GM12872 (cell line): ENCODE results near the gene ZPBP2.

Experiments used
- CTCF ChIP-seq: IDR thresholded peaks from 3 replicates; pipeline ENCODE4 v1.5.1; 2011; ENCODE audit warnings: low read depth, mild to moderate bottlenecking, low read length, moderate library complexity; ENCODE audit not compliant: insufficient read depth

The ZPBP2 gene, protein sequence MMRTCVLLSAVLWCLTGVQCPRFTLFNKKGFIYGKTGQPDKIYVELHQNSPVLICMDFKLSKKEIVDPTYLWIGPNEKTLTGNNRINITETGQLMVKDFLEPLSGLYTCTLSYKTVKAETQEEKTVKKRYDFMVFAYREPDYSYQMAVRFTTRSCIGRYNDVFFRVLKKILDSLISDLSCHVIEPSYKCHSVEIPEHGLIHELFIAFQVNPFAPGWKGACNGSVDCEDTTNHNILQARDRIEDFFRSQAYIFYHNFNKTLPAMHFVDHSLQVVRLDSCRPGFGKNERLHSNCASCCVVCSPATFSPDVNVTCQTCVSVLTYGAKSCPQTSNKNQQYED

DNA sequence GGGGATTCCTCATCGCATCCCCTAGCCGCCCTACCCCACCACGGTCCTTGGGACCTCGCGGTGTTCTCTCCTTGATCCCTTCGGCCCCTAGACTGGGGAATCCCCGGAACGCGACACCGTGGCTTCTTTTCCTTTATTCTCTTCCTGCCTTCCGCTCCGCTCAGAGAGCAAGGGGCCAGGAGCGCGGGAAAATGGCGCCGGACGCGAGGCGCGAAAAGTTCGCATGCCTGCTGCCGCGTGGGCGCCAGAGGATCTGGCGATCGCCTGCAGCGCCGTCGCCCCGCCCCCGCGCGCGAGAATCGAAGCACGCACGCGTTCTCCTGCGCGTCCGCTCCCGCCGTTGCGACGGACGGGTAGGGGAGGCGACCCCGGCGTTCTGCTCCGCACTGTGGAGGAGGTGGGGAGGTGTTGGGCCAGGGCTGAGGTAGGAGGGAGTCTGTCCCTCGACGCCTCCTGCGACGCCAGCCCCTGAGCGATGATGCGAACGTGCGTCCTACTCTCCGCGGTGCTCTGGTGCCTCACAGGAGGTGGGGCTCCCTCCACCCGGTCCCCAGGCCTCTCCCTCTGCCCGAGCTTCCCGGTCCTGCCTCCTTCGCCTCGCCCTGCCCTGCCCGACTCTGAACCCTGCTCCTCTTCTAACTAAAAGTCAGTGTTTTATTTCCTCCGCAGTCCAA, at the start of gene ZPBP2:
TSS of gene ZPBP2 (plus strand) at position 323 of the 674 bp plus-strand sequence. CDS start at position 476, 153 bp downstream.
- no peak for TF ChIP-seq CTCF

- no peak for TF ChIP-seq CTCF
Measured at GRCh38 chr17:39818358-39819000, 49.5 kb upstream of the ZPBP2 start.

GRCh38 chr17:39820541-39820940, 47.5 kb upstream of the ZPBP2 start:
- TF ChIP-seq CTCF: no peak

DNA sequence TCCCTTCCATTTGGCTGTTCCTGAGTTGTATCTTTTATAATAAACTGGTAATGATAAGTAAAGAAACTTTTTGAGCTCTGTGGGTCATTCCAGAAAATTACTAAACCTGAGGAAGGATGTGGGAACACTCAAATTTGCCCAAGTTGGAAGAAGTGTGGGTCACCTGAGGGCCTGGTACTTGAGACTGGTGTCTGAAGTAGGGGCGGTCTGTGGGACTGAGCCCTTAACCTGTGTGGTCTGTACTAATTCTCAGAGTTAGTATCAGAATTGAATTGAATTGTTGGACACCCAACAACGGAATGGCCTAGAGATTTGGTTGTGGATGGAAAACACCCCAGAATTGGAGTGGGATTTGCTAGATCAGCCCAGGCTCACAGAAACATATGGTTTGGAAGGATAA, 47.0 kb upstream of the ZPBP2 start:
- TF ChIP-seq CTCF: no peak

DNA sequence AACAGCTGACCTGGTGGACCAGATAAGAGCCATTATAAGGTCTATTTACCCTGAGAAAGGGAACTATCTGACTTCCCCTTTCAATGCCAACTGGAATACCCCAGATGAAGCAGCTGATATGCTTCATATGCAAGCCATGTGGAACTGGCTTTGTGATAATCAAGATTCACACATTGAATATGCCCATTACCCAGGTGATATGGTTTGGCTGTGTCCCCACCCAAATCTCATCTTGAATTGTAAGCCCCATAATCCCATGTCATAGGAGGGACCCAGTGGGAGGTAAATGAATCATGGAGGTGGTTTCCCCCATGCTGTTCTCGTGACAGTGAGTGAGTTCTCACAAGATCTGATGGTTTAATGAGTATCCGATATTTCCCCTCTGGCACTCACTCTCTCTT, 46.0 kb upstream of the ZPBP2 start:
- TF ChIP-seq CTCF: no peak

DNA sequence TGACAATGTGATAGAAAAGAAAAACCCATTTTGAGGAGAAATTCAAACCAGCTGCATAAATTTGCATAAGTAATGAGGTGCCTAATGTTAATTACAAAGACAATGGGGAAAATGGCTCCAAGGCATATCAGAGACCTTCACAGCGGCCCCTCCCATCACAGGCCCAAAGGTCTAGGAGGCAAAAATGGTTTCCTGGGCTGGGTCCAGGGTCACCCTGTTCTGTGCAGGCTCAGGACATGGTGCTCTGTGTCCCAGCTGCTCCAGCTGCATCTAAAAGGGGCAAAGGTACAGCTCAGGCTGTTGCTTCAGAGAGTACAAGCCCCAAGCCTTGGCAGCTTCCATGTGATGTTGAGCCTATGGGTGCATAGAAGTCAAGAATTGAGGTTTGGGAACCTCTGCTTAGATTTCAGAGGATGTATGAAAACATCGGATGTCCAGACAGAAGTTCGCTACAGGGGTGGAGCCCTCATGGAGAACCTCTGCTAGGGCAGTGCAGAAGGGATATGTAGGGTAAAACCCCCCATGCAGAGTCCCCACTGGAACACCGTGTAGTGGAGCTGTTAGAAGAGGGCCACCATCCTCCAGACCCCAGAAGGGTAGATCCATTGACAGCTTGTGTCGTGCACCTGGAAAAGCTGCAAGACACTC, 44.5 kb upstream of the ZPBP2 start:
- no peak for TF ChIP-seq CTCF

GRCh38 chr17:39826334-39826733, 41.7 kb upstream of the ZPBP2 start:
- TF ChIP-seq CTCF: no peak
